HCT116 (cell line): ENCODE data around the gene KSR1. TPM values are rescaled to one million over a fixed set of nuclear protein-coding genes. Genes with fewer than 3 reads are reported as not detected.
A peak's percentile ranks its signal among the peaks of the same experiment; 100 is the strongest.

Experiments used
- ATAC-seq: fragments of 200-7000 bp; cut with Tn5 transposase; 2 replicates; pipeline ENCODE4 v1.9.1; 2020; ENCODE audit warnings: mild to moderate bottlenecking, moderate library complexity
- BruUV-seq: library from RNA; stranded (reverse); fragments of 400-500 nt; replicated peaks from 2 replicates; lab custom pipeline; 2021; lab: Mats Ljungman, UMichigan
- CTCF ChIA-PET: fragments of 300-600 bp; sonication (Branson Sonifier 250); formaldehyde crosslinking; loops from one replicate; lab custom pipeline; 2021; ENCODE audit warnings: antibody characterized with exemption; lab: Charles Lee
- POLR2A ChIA-PET: fragments of 300-600, 350-600 bp; sonication (Branson Sonifier 250); formaldehyde crosslinking; loops from one replicate; lab custom pipeline; 2021; ENCODE audit warnings: antibody characterized with exemption; lab: Charles Lee
- RAD21 ChIA-PET, 2 experiments: fragments of 300-600 bp; sonication (Branson Sonifier 250); formaldehyde crosslinking; loops; one replicate each; lab custom pipeline; 2023; ENCODE audit warnings: low total read pairs in 2 of 2; ENCODE audit not compliant: uncharacterized antibody in 2 of 2, unreplicated experiment in 2 of 2, low non-redundant PET in 1 of 2; lab: Charles Lee
- DNase-seq: peaks from one replicate; pipeline ENCODE4 v3.0.0-alpha.2; 2010; ENCODE audit warnings: low read depth, low spot score
- H2AFZ ChIP-seq: fragments of 200-600 bp; shearing (Covaris generic), sonication (generic); 2 replicates; pipeline ENCODE4 v1.6.1; 2017; ENCODE audit warnings: low read depth, mixed run types, mixed read lengths, antibody characterized with exemption, low read length; ENCODE audit not compliant: poor library complexity, severe bottlenecking
- H3K27ac ChIP-seq: 2 replicates; pipeline ENCODE4 v1.5.1; 2012; ENCODE audit warnings: low read depth, low read length
- H3K27me3 ChIP-seq: fragments of 200-600 bp; sonication (generic); 2 replicates; pipeline ENCODE4 v1.6.1; 2016; ENCODE audit warnings: mixed run types, low read length, mixed read lengths; ENCODE audit not compliant: insufficient read depth
- H3K36me3 ChIP-seq, 2 experiments: fragments of 200-500 bp in 1 of 2; fragments of 200-600 bp in 1 of 2; sonication (Bioruptor generic) in 1 of 2; sonication (generic) in 1 of 2; 2 replicates each; pipeline versions ENCODE4 v1.5.1 to v1.6.1; 2014 to 2016; ENCODE audit warnings: low read length in 2 of 2, inconsistent platforms in 1 of 2, mixed read lengths in 1 of 2, mixed run types in 1 of 2; ENCODE audit not compliant: insufficient read depth in 2 of 2, control insufficient read depth in 1 of 2
- H3K4me1 ChIP-seq, 2 experiments: fragments of 200-600 bp in 1 of 2; sonication (generic) in 1 of 2; 2 replicates each; pipeline versions ENCODE4 v1.5.1 to v1.6.1; 2012 to 2017; ENCODE audit warnings: low read length in 2 of 2, inconsistent platforms in 1 of 2, mild to moderate bottlenecking in 1 of 2, mixed read lengths in 1 of 2, mixed run types in 1 of 2, moderate library complexity in 1 of 2; ENCODE audit not compliant: insufficient read depth in 2 of 2, control insufficient read depth in 1 of 2
- H3K4me2 ChIP-seq: fragments of 200-600 bp; sonication (generic); 2 replicates; pipeline ENCODE4 v1.6.1; 2017; ENCODE audit warnings: mixed run types, low read length, mixed read lengths
- H3K4me3 ChIP-seq, 2 experiments: fragments of 200-600 bp in 1 of 2; sonication (generic) in 1 of 2; replicated peaks in 1 of 2; 2 replicates each; pipeline ENCODE4 v1.5.1; 2011 to 2016; ENCODE audit warnings: low read length in 2 of 2, control low read depth in 1 of 2, low read depth in 1 of 2, mild to moderate bottlenecking in 1 of 2, mixed read lengths in 1 of 2, mixed run types in 1 of 2
- H3K79me2 ChIP-seq: fragments of 200-600 bp; sonication (generic); 2 replicates; pipeline ENCODE4 v1.6.1; 2017; ENCODE audit warnings: mild to moderate bottlenecking, mixed run types, low read length, moderate library complexity, mixed read lengths; ENCODE audit not compliant: insufficient read depth
- H3K9ac ChIP-seq: fragments of 200-600 bp; sonication (generic); 2 replicates; pipeline ENCODE4 v1.6.1; 2016; ENCODE audit warnings: low read length, mixed read lengths
- H3K9me2 ChIP-seq: fragments of 200-600 bp; sonication (generic), shearing (Covaris generic); 2 replicates; pipeline ENCODE4 v1.6.1; 2017; ENCODE audit warnings: mixed run types, mild to moderate bottlenecking, moderate library complexity; ENCODE audit not compliant: insufficient read depth
- H3K9me3 ChIP-seq, 2 experiments: fragments of 200-500 bp in 1 of 2; fragments of 200-600 bp in 1 of 2; sonication (Bioruptor generic) in 1 of 2; sonication (generic) in 1 of 2; 2 replicates each; pipeline ENCODE4 v1.6.1; 2014 to 2017; ENCODE audit warnings: low read length in 2 of 2, mixed read lengths in 2 of 2, inconsistent platforms in 1 of 2, low read depth in 1 of 2, mild to moderate bottlenecking in 1 of 2, mixed run types in 1 of 2, moderate library complexity in 1 of 2; ENCODE audit not compliant: control insufficient read depth in 1 of 2, insufficient read depth in 1 of 2
- H4K20me1 ChIP-seq: fragments of 200-600 bp; sonication (generic), shearing (Covaris generic); 2 replicates; pipeline ENCODE4 v1.6.1; 2017; ENCODE audit warnings: mixed run types, mild to moderate bottlenecking, moderate library complexity; ENCODE audit not compliant: insufficient read depth
- ATF3 ChIP-seq: IDR thresholded peaks from 2 replicates; pipeline ENCODE4 v1.6.1; 2012
- CBX3 ChIP-seq: IDR thresholded peaks from 2 replicates; pipeline ENCODE4 v1.6.1; 2012; ENCODE audit warnings: low read depth
- EZH2 ChIP-seq: fragments of 200-600 bp; sonication (generic); IDR thresholded peaks from 2 replicates; pipeline ENCODE4 v1.6.1; 2017; ENCODE audit warnings: antibody characterized with exemption, mixed run types
- EZH2phosphoT487 ChIP-seq: fragments of 200-600 bp; IDR thresholded peaks from 2 replicates; pipeline ENCODE4 v1.6.1; 2018; ENCODE audit warnings: antibody characterized with exemption, borderline replicate concordance
- FOSL1 ChIP-seq: IDR thresholded peaks from 2 replicates; pipeline ENCODE4 v1.6.1; 2012; ENCODE audit warnings: low read depth
- SIN3A ChIP-seq: IDR thresholded peaks from 2 replicates; pipeline ENCODE4 v1.6.1; 2012; ENCODE audit warnings: low read depth
- SP1 ChIP-seq: IDR thresholded peaks from 2 replicates; pipeline ENCODE4 v1.6.1; 2012; ENCODE audit warnings: low read depth
- SRF ChIP-seq: IDR thresholded peaks from 2 replicates; pipeline ENCODE4 v1.6.1; 2012; ENCODE audit warnings: low read depth
- ZBTB33 ChIP-seq: IDR thresholded peaks from 2 replicates; pipeline ENCODE4 v1.6.1; 2011; ENCODE audit warnings: mild to moderate bottlenecking, low read length, moderate library complexity; ENCODE audit not compliant: insufficient replicate concordance; ENCODE audit errors: extremely low read depth
- ZFX ChIP-seq: fragments of 450-650 bp; IDR thresholded peaks from 2 replicates; pipeline ENCODE4 v1.6.1; 2017
- ZNF274 ChIP-seq: fragments of 200-500 bp; sonication (Bioruptor generic); IDR thresholded peaks from 2 replicates; pipeline ENCODE4 v1.6.1; 2014; ENCODE audit warnings: mild to moderate bottlenecking, low read depth, low read length, inconsistent platforms
- intact Hi-C: fragments of 100-400 bp; cut with micrococcal nuclease; formaldehyde crosslinking; loops from 2 replicates; pipeline ENCODE4 v1.10.0; 2022
- total RNA-seq: library from RNA; stranded (reverse); gene quantifications from one replicate; pipeline ENCODE4 v1.2.1, GENCODE V29; 2021; ENCODE audit not compliant: unreplicated experiment
- TF ChIP-seq, protein P1 (sequence below), 3 experiments: fragments of 200-600 bp in 1 of 3; sonication (generic) in 1 of 3; IDR thresholded peaks in 2 of 3; conservative IDR thresholded peaks in 1 of 3; 2 replicates each; pipeline ENCODE4 v1.5.1; 2012 to 2017; ENCODE audit warnings: low read depth in 2 of 3, low read length in 2 of 3, antibody characterized with exemption in 1 of 3, borderline replicate concordance in 1 of 3, control low read depth in 1 of 3, mild to moderate bottlenecking in 1 of 3, mixed read lengths in 1 of 3, mixed run types in 1 of 3, moderate library complexity in 1 of 3; ENCODE audit not compliant: insufficient read depth in 1 of 3

The KSR1 gene
- total RNA-seq, 1 experiment from 2014 or later: 16.5 TPM

GRCh38 chr17:27525316-27525715 lies 69.1 kb downstream of the KSR1 start:
- H2AFZ ChIP-seq: no peak overlapping the region
- TF ChIP-seq CBX3: no peak
- TF ChIP-seq ZNF274: no peak
- no peak for TF ChIP-seq EZH2
- no peak for TF ChIP-seq SP1
- no peak for TF ChIP-seq FOSL1
- TF ChIP-seq, protein P1, sequence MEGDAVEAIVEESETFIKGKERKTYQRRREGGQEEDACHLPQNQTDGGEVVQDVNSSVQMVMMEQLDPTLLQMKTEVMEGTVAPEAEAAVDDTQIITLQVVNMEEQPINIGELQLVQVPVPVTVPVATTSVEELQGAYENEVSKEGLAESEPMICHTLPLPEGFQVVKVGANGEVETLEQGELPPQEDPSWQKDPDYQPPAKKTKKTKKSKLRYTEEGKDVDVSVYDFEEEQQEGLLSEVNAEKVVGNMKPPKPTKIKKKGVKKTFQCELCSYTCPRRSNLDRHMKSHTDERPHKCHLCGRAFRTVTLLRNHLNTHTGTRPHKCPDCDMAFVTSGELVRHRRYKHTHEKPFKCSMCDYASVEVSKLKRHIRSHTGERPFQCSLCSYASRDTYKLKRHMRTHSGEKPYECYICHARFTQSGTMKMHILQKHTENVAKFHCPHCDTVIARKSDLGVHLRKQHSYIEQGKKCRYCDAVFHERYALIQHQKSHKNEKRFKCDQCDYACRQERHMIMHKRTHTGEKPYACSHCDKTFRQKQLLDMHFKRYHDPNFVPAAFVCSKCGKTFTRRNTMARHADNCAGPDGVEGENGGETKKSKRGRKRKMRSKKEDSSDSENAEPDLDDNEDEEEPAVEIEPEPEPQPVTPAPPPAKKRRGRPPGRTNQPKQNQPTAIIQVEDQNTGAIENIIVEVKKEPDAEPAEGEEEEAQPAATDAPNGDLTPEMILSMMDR (IDR thresholded peaks at IDR 0.05 in 2 of 3, conservative IDR thresholded peaks at IDR 0.05 in 1 of 3; ENCODE audit: borderline replicate concordance in 1 of 3, insufficient read depth in 1 of 3, low read depth in 2 of 3, low read length in 2 of 3): no peak

GRCh38 chr17:27525836-27526603 lies 69.8 kb downstream of the KSR1 start:
- Histone ChIP-seq H3K4me2 (peak overlapping the region; percentile 39), H3K27me3 (no peaks in the 10 kb centered on the region), H3K27ac (no peak overlapping the region), H3K4me3 (no peak overlapping the region), H2AFZ (no peak overlapping the region), H3K36me3 (no peaks in the 10 kb centered on the region), H3K9me2 (no peaks in the 10 kb centered on the region), H3K4me1 (peaks cover 25 to 31% of the 10 kb centered on the region in 2 experiments), H3K9me3 (no peaks in the 10 kb centered on the region), H3K79me2 (no peaks in the 10 kb centered on the region), H4K20me1 (no peaks in the 10 kb centered on the region; the same call in 1 of the 2 replicates), H3K9ac (no peak overlapping the region)
- ChIA-PET CTCF (interaction anchor here (1.1 kb wide), 1 partner anchor 31 kb away, joined by 3 read pairs; no protein-coding TSS in a partner anchor), RAD21 (no interaction called here), POLR2A (no interaction called here)
- BruUV-seq: no TSS peak
- ATAC-seq (no peak), DNase-seq (no peak)
- intact Hi-C loops: no loop called here
- TF ChIP-seq ATF3: no peak
- TF ChIP-seq, protein P1 (IDR thresholded peaks at IDR 0.05 in 2 of 3, conservative IDR thresholded peaks at IDR 0.05 in 1 of 3; ENCODE audit: borderline replicate concordance in 1 of 3, insufficient read depth in 1 of 3, low read depth in 2 of 3, low read length in 2 of 3): no peak
- no peak for TF ChIP-seq ZBTB33
- no peak for TF ChIP-seq ZNF274
- TF ChIP-seq SIN3A: no peak
- TF ChIP-seq ZFX: no peak
- no peak for TF ChIP-seq SRF
- no peak for TF ChIP-seq EZH2phosphoT487

More at GRCh38 chr17:27525316-27525715, 69.1 kb downstream of the KSR1 start:
- no peaks in the 10 kb centered on the region for H3K9me3 ChIP-seq
- H3K4me3 ChIP-seq: no peak overlapping the region
- no peak for ATAC-seq
- H3K9ac ChIP-seq: no peak overlapping the region
- H3K9me2 ChIP-seq: no peaks in the 10 kb centered on the region
- BruUV-seq: no TSS peak
- DNase-seq: no peak
- ChIA-PET POLR2A (no interaction called here), CTCF (no interaction called here), RAD21 (no interaction called here)
- H3K4me1 ChIP-seq: peaks cover 25 to 31% of the 10 kb centered on the region in 2 experiments
- H3K4me2 ChIP-seq: no peak overlapping the region
- no peak overlapping the region for H3K27ac ChIP-seq
- H3K79me2 ChIP-seq: no peaks in the 10 kb centered on the region
- intact Hi-C loops: no loop called here
- no peaks in the 10 kb centered on the region; the same call in 1 of the 2 replicates for H4K20me1 ChIP-seq
- no peaks in the 10 kb centered on the region for H3K36me3 ChIP-seq
- H3K27me3 ChIP-seq: no peaks in the 10 kb centered on the region
